T-helper 2 cell treated with Interferon-gamma antibody and Interleukin-4, amounts not matched to agents 5 μg/mL and 100 μg/mL, for 36 hours (primary cell): ENCODE results near the gene SYNGR3.
"Not testable (repeated sequence)": the region's sequence is repeated elsewhere in the genome, so short reads cannot be mapped to it uniquely, and the experiment has no call there.

Source experiments
- DNase-seq: peaks from one replicate; pipeline ENCODE4 v3.0.0; 2021; ENCODE audit warnings: low spot score
- H3K27ac Mint-ChIP-seq: one replicate; pipeline ENCODE4 v1.8.0; 2021; ENCODE audit warnings: mild to moderate bottlenecking, mixed read lengths
- H3K27me3 Mint-ChIP-seq: one replicate; pipeline ENCODE4 v1.8.0; 2021; ENCODE audit warnings: low read depth, mixed read lengths
- H3K36me3 Mint-ChIP-seq: one replicate; pipeline ENCODE4 v1.8.0; 2021; ENCODE audit warnings: low read depth, mixed read lengths
- H3K4me1 Mint-ChIP-seq: one replicate; pipeline ENCODE4 v1.8.0; 2021; ENCODE audit warnings: low read depth, mixed read lengths
- H3K4me3 Mint-ChIP-seq: one replicate; pipeline ENCODE4 v1.8.0; 2022; ENCODE audit warnings: mild to moderate bottlenecking, moderate library complexity, mixed read lengths
- H3K9me3 Mint-ChIP-seq: one replicate; pipeline ENCODE4 v1.8.0; 2021; ENCODE audit warnings: mixed read lengths

SYNGR3 gene

DNA sequence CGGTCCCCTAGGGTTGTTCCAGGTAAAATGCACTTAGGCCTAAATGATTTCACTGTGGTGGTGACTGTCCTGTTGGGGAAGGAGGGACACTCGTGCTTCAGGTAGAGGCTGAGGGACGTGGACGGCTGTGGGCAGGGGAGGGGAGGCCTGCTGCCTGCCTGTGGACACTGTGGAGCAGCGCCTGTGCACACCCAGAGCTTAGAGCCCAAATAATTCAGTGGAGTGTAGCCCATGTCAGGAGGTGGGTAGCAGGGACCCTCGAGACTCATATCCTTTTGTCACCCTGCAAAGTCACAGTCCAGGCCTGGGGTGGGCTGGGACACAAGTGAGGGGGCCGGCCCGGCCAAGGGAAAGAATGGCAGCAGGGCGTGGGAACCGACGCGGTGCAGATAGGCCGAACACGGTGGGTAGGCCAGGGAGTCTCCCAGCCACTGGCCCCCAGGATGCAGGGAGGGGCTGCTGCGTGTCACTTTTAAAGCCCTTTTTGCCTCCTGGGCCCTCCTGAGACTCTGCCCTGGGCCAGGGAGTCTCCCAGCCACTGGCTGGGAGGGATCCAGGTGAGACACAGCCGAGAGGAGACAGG, 36.2 kb downstream of the SYNGR3 start:
- no peak overlapping the region for H3K27ac Mint-ChIP-seq
- H3K36me3 Mint-ChIP-seq = no peaks in the 10 kb centered on the region
- peaks cover 11% of the 10 kb centered on the region for H3K4me1 Mint-ChIP-seq
- peak overlapping the region; percentile 59 for H3K4me3 Mint-ChIP-seq
- no peaks in the 10 kb centered on the region for H3K9me3 Mint-ChIP-seq
- no peak for DNase-seq
- peaks cover 41% of the 10 kb centered on the region for H3K27me3 Mint-ChIP-seq

GRCh38 chr16:2026461-2027023, 36.8 kb downstream of the SYNGR3 start, which contains the start of gene NHERF2:
TSS of gene NHERF2 (plus strand) at chr16:2026902. CDS start at chr16:2027006, 104 bp downstream.
- H3K27ac Mint-ChIP-seq = no peak within 1 kb of the TSS
- H3K27me3 Mint-ChIP-seq = peaks cover 35% of the 10 kb centered on the region
- H3K36me3 Mint-ChIP-seq = no peaks in the 10 kb centered on the region
- DNase-seq = no peak
- H3K4me1 Mint-ChIP-seq = peaks cover 11% of the 10 kb centered on the region
- H3K4me3 Mint-ChIP-seq = peak within 1 kb of the TSS; percentile 66
- H3K9me3 Mint-ChIP-seq = no peaks in the 10 kb centered on the region

GRCh38 chr16:2027024-2028010, 37.5 kb downstream of the SYNGR3 start:
- H3K4me1 Mint-ChIP-seq = peaks cover 11% of the 10 kb centered on the region
- DNase-seq = no peak
- no peaks in the 10 kb centered on the region for H3K36me3 Mint-ChIP-seq
- H3K27ac Mint-ChIP-seq = no peak overlapping the region
- H3K4me3 Mint-ChIP-seq = peak overlapping the region; percentile 66
- H3K27me3 Mint-ChIP-seq = peaks cover 32% of the 10 kb centered on the region
- no peaks in the 10 kb centered on the region for H3K9me3 Mint-ChIP-seq

- DNase-seq = no peak
- Mint-ChIP-seq H3K27me3 (peaks cover 27% of the 10 kb centered on the region), H3K36me3 (no peaks in the 10 kb centered on the region), H3K4me1 (peaks cover 4% of the 10 kb centered on the region), H3K4me3 (no peak overlapping the region), H3K27ac (no peak overlapping the region), H3K9me3 (no peaks in the 10 kb centered on the region)
Measured at GRCh38 chr16:2028146-2028545, 38.4 kb downstream of the SYNGR3 start.

GRCh38 chr16:2028620-2029220, 39.0 kb downstream of the SYNGR3 start:
- no peak overlapping the region for H3K4me3 Mint-ChIP-seq

DNA sequence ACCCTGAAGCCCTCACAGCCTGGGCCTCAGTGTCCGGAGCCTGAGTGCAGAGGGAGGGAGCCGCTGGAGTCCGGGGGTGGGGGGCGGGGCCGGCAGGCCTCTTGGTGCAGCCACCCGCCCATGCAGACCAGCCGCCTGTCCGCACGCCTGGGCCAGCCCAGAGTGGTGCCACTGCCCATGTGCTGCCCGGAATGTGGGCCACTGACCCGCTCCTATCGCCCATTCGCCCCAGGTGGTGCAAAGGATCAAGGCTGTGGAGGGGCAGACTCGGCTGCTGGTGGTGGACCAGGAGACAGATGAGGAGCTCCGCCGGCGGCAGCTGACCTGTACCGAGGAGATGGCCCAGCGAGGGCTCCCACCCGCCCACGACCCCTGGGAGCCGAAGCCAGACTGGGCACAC, 39.6 kb downstream of the SYNGR3 start:
- no peak overlapping the region for H3K27ac Mint-ChIP-seq
- peaks cover under 1% of the 10 kb centered on the region for H3K4me1 Mint-ChIP-seq
- H3K27me3 Mint-ChIP-seq = peaks cover 25% of the 10 kb centered on the region
- no peak for DNase-seq
- H3K9me3 Mint-ChIP-seq = no peaks in the 10 kb centered on the region
- H3K4me3 Mint-ChIP-seq = no peak overlapping the region
- H3K36me3 Mint-ChIP-seq = no peaks in the 10 kb centered on the region

More at GRCh38 chr16:2028620-2029220, 39.0 kb downstream of the SYNGR3 start:
- no peak for DNase-seq
- H3K36me3 Mint-ChIP-seq = no peaks in the 10 kb centered on the region
- H3K27me3 Mint-ChIP-seq = peaks cover 27% of the 10 kb centered on the region
- no peak overlapping the region for H3K27ac Mint-ChIP-seq
- no peaks in the 10 kb centered on the region for H3K9me3 Mint-ChIP-seq
- peaks cover 2% of the 10 kb centered on the region for H3K4me1 Mint-ChIP-seq

GRCh38 chr16:2030036-2030435, 40.3 kb downstream of the SYNGR3 start:
- H3K4me3 Mint-ChIP-seq = no peak overlapping the region
- DNase-seq = no peak
- no peaks in the 10 kb centered on the region for H3K4me1 Mint-ChIP-seq
- no peaks in the 10 kb centered on the region for H3K9me3 Mint-ChIP-seq
- peaks cover 24% of the 10 kb centered on the region for H3K27me3 Mint-ChIP-seq
- no peak overlapping the region for H3K27ac Mint-ChIP-seq
- no peaks in the 10 kb centered on the region for H3K36me3 Mint-ChIP-seq

DNA sequence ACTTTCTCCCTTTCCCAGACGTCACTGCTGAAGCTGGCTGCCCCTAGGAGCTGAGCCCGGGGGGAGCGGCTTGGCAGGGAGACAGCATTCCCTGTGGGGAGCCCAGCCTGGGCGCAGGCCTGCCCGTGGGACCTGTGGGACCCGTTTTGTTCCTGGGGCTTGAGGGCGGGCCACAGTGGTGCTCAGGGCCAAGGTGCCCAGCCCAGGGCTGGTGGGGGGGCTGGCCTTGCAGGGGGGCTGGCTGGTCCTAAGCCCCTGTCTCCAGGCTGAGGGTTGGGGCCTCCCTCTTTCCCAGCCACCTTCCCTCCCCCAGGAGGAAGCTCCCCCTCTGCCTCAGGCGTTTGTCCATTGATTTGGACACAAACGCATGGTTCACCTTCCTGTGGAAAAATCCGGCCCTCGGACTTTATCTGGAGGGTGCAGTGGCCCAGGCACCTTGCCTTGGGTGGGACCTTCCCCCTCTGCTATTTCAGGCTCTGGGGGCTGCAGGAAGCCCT, 41.4 kb downstream of the SYNGR3 start:
- H3K27me3 Mint-ChIP-seq = peaks cover 17% of the 10 kb centered on the region
- no peak overlapping the region for H3K27ac Mint-ChIP-seq
- no peak for DNase-seq
- H3K36me3 Mint-ChIP-seq = no peaks in the 10 kb centered on the region
- H3K4me1 Mint-ChIP-seq = no peaks in the 10 kb centered on the region
- no peak overlapping the region for H3K4me3 Mint-ChIP-seq
- H3K9me3 Mint-ChIP-seq = no peaks in the 10 kb centered on the region

DNA sequence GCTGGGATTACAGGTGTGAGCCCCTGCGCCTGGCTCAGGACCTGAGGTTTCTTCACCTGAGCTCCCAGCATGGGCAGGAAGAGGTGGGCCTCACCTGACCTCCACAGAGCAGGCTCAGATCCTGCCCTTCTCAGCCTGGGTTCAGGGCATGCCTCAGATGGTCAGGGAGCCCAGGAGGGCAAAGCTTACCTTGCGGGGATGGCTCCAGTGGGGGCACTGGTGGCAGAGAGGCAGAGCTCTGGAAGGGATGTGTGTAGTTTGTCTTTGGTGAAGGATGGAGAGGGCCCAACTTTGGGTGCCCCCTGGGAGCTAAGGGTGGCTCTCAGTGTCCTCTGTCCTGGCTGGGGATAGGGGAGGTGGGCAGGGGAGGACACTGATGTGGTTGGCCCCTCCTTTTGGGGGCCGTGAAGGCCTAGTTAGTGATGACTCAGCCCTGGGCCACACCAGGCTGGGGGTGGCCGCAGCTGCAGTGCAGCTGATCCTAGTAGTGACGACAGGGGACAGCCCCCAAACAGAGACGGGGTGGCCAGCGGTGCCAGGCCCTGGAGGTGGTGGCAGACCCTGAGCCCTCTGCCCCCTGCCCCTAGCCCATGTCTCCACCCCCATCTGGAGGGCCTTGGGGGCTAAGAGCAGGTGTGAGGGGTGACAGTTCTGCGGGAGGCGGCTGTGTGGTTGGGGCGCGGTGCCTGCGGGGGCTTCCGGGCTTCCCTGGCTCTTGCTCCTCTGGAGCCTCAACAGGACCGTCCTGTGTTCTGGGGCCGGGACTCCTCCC, 42.7 kb downstream of the SYNGR3 start:
- H3K36me3 Mint-ChIP-seq = no peaks in the 10 kb centered on the region
- H3K27me3 Mint-ChIP-seq = peaks cover 15% of the 10 kb centered on the region
- no peak for DNase-seq
- H3K27ac Mint-ChIP-seq = no peak overlapping the region
- H3K4me1 Mint-ChIP-seq = no peaks in the 10 kb centered on the region
- H3K4me3 Mint-ChIP-seq = no peak overlapping the region
- H3K9me3 Mint-ChIP-seq = no peaks in the 10 kb centered on the region

- H3K4me3 Mint-ChIP-seq = no peak overlapping the region
- H3K9me3 Mint-ChIP-seq = no peaks in the 10 kb centered on the region
- no peak for DNase-seq
- H3K27ac Mint-ChIP-seq = no peak overlapping the region
- no peaks in the 10 kb centered on the region for H3K4me1 Mint-ChIP-seq
- H3K27me3 Mint-ChIP-seq = peaks cover 7% of the 10 kb centered on the region
- no peaks in the 10 kb centered on the region for H3K36me3 Mint-ChIP-seq
Measured at GRCh38 chr16:2033057-2033908, 43.5 kb downstream of the SYNGR3 start.

DNA sequence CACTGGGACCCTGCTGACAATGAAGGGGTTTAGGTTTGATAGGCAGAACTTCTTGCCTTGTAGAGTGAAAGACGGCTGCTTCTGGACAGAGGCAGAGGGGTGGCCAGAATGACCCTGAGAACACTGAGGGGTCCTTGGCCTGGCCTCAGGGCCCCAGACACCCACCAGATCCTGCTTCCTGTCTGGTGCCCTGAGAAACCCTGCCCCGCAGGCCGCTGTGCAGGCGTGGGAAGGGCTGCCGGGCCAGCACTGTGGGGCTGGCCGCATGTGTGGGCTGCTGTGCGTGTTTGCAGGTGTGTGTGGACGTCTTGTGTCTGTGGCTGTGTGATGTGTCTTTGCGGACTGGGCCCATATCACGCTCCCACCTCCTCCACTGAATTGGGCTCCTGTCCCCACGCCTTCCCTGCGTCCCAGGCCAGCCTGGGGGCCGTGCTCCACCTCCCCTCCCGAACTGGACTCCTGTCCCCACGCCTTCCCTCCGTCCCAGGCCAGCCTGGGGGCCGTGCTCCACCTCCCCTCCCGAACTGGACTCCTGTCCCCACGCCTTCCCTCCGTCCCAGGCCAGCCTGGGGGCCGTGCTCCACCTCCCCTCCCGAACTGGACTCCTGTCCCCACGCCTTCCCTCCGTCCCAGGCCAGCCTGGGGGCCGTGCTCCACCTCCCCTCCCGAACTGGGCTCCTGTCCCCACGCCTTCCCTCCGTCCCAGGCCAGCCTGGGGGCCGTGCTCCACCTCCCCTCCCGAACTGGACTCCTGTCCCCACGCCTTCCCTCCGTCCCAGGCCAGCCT, 44.3 kb downstream of the SYNGR3 start:
- not testable (repeated sequence) for H3K27me3 Mint-ChIP-seq, DNase-seq, H3K9me3 Mint-ChIP-seq, H3K4me3 Mint-ChIP-seq, H3K4me1 Mint-ChIP-seq, H3K36me3 Mint-ChIP-seq, H3K27ac Mint-ChIP-seq
